ENCODE results near the gene EXOC3L1.

GRCh38 chr16:67188798-67189197, 1.1 kb downstream of the EXOC3L1 start:
- TF ChIP-seq, protein P1, sequence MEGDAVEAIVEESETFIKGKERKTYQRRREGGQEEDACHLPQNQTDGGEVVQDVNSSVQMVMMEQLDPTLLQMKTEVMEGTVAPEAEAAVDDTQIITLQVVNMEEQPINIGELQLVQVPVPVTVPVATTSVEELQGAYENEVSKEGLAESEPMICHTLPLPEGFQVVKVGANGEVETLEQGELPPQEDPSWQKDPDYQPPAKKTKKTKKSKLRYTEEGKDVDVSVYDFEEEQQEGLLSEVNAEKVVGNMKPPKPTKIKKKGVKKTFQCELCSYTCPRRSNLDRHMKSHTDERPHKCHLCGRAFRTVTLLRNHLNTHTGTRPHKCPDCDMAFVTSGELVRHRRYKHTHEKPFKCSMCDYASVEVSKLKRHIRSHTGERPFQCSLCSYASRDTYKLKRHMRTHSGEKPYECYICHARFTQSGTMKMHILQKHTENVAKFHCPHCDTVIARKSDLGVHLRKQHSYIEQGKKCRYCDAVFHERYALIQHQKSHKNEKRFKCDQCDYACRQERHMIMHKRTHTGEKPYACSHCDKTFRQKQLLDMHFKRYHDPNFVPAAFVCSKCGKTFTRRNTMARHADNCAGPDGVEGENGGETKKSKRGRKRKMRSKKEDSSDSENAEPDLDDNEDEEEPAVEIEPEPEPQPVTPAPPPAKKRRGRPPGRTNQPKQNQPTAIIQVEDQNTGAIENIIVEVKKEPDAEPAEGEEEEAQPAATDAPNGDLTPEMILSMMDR (conservative IDR thresholded peaks at IDR 0.05; ENCODE audit: low read length), result no peak
- TF ChIP-seq EZH2phosphoT487 (IDR thresholded peaks at IDR 0.05; ENCODE audit: borderline replicate concordance, low read depth, low read length), result no peak

Data from OCI-LY7 (cell line).